NCI-H128 (cell line): ENCODE data around the gene TMEM214.

Experiments
- DNase-seq: peaks from one replicate; lab custom pipeline; 2025; ENCODE audit not compliant: unreplicated experiment; lab: John Stamatoyannopoulos, UW

Gene TMEM214

GRCh38 chr2:27083410-27084296 lies 50.9 kb downstream of the TMEM214 start:
- no peak for DNase-seq

DNA sequence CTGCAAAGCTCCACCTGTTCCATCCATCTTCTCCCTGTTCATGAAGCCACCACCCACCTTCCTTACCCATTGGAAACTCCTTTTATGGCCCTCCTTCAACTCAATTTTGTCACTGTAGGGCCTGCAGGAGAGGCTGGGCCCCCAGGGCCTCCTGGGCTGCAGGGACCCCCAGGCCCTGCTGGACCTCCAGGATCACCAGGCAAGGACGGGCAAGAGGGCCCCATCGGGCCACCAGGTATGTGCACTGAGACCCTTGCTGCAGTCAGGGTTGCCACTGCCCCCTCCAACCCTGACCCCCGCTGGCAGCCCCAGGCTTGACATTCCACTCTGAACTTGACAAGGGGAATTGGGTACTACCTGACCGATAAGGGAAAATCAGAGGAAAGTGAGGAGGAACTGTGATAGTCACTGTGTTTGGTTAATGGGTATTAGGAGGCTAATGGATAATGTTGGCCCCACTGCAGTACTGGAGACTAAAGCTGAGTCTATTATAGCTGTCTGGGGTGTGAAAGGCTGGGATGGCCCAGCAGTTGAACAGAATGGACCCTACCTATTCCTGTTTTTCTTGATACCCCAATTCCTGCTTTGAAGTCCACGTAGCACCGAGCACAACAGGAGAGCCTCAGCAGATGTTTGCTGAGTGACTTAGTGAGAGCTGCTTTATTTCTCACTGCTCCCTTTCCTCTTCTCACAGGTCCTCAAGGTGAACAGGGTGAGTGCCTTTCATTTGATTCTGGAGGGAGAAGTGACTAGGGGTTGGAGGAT lies 51.7 kb downstream of the TMEM214 start:
- no peak for DNase-seq

DNA sequence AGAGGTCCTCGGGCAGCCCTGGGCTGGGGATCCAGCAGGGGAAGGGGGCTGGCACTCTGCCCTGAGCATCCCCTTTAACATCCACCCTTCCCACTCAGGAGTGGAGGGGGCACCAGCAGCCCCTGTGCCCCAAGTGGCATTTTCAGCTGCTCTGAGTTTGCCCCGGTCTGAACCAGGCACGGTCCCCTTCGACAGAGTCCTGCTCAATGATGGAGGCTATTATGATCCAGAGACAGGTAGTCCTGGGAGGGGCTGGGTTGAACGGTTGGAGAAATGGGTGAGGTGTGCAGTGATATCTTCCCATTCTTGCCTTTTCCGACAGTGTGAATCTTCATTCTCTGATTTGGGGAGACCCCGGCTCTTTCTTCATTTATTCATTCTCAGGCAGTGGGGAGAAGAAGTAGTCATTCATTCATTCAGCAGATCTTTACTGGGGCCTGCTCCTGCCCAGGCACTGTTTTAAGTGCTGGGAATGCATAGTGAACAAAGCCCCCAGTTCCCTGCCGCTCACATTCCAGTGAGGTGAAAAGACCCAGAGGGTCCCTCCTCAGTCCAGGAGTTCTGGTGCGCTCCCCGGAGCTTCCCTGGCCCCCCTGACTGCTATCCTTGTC lies 52.4 kb downstream of the TMEM214 start:
- no peak for DNase-seq

DNA sequence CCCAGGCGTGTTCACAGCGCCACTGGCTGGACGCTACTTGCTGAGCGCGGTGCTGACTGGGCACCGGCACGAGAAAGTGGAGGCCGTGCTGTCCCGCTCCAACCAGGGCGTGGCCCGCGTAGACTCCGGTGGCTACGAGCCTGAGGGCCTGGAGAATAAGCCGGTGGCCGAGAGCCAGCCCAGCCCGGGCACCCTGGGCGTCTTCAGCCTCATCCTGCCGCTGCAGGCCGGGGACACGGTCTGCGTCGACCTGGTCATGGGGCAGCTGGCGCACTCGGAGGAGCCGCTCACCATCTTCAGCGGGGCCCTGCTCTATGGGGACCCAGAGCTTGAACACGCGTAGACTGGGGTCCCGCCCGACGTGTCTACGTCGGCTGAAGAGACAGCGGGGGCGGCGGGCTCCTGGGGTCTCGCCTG lies 52.9 kb downstream of the TMEM214 start:
- no peak for DNase-seq

GRCh38 chr2:27086090-27086723 lies 53.4 kb downstream of the TMEM214 start:
- peak; percentile 86 for DNase-seq

DNA sequence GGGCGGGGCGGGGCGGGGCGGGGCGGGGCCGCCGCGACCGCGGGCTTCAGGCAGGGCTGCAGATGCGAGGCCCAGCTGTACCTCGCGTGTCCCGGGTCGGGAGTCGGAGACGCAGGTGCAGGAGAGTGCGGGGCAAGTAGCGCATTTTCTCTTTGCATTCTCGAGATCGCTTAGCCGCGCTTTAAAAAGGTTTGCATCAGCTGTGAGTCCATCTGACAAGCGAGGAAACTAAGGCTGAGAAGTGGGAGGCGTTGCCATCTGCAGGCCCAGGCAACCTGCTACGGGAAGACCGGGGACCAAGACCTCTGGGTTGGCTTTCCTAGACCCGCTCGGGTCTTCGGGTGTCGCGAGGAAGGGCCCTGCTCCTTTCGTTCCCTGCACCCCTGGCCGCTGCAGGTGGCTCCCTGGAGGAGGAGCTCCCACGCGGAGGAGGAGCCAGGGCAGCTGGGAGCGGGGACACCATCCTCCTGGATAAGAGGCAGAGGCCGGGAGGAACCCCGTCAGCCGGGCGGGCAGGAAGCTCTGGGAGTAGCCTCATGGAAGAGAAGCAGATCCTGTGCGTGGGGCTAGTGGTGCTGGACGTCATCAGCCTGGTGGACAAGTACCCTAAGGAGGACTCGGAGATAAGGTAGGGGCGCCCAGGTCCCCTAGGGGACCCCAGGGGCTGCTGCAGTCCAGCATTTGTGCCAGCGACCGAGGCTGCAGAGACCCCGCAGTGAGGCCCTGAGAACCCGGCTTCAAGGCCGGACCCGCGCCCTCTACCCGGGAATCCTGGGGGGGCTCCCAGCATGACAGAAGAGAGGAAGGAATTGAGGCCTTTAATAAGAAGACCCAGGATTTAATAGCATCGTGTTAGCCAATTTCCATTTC lies 54.2 kb downstream of the TMEM214 start, which contains the start of gene KHK:
Gene KHK, plus strand, starts transcription at position 49 of the 870 bp plus-strand sequence. Its CDS starts 488 bp downstream, at position 537.
- no peak for DNase-seq

- no peak for DNase-seq
Observed at GRCh38 chr2:27087823-27088410, 55.2 kb downstream of the TMEM214 start.

GRCh38 chr2:27088634-27089033 lies 55.9 kb downstream of the TMEM214 start:
- DNase-seq, result no peak

DNA sequence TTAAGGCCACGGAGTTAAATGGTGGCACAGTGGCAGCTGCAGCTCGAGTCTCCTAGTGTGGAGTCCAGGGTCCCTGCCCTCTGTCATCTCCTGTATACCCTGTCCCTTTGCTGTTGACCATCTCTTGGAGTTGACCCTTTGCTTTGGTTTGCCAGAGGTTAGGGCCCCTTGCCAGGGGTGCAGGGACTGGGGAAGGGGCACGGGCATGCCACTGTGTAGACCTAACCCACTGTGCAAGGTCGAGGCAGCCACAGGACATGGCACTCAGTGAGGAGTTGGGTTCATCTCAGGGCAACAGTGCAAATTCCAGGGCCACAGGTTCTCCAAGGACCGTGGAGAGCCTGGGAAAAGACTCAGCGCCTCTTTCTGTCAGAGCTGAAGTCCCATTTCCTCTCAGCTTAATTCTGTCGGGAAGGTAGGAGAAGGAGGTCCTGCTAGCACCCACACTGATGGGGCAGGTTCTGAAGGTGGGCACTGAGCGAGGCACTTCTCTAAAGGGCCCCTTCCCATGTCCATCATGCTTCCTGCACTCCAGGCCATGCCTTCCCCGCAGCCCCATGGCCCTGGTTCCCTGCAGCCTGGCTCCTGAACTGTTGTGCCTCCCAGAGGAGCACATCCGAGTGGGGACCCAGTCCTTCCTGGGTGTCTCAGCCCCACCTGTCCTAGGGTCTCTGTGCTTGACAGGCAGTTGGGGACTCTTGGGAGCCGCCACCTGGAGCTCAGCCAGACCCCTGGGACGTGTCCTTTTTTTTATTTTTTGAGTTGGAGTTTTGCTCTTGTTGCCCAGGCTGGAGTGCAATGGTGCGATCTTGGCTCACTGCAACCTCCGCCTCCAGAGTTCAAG lies 56.6 kb downstream of the TMEM214 start:
- DNase-seq, result no peak
